Coronary artery (tissue), 2 donors: ENCODE results near the gene HTR3D.

ENCODE experiments used
- DNase-seq: peaks from one replicate; pipeline ENCODE4 v3.0.0-alpha.2; 2017; ENCODE audit warnings: low spot score
- H3K27ac ChIP-seq, 2 donors: fragments of 200-600 bp; sonication (generic); one replicate each; pipeline ENCODE4 v1.5.1; 2016 to 2019
- H3K4me3 ChIP-seq: fragments of 200-600 bp; sonication (generic); 2 replicates; pipeline ENCODE4 v1.5.1; 2016; ENCODE audit warnings: mild to moderate bottlenecking, moderate library complexity
- CTCF ChIP-seq: fragments of 200-600 bp; sonication (generic); IDR thresholded peaks from one replicate; pipeline ENCODE4 v1.5.1; 2019; ENCODE audit warnings: antibody characterized with exemption

HTR3D gene

DNA sequence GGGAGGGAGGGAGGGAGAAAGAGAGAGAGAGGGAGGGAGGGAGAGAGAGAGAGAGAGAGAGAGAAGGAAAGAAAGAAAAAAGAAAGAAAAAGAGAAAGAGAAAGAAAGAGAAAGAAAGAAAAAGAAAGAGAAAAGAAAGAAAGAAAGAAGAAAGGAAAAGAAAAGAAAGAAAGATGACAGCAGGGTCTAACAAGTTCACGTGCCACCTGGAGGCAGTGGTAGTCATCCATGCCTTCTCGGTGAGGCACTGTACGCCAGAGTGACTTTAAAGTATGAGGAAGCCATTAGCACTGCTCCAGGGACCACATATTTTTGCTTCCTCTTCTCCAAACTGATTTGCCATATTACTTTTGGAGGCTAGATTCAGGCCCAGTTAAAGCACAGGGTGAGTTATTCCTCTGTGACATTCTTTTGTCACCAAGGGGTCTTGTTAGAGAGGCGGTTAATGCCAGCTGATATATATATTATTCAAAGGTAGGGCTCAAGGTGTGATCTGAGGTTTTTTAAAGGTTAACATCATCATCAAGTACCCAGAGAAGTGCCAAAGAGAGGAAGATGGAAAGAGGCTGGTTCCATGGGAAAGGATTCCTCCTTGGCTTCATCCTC lies at the start of gene HTR3D:
TSS of gene HTR3D (plus strand) at position 556 of the 606 bp plus-strand sequence. CDS start at position 556, 0 bp downstream.
- Histone ChIP-seq H3K27ac (no peak within 1 kb of the TSS), H3K4me3 (no peak within 1 kb of the TSS)
- no peak for TF ChIP-seq CTCF
- no peak for DNase-seq

DNA sequence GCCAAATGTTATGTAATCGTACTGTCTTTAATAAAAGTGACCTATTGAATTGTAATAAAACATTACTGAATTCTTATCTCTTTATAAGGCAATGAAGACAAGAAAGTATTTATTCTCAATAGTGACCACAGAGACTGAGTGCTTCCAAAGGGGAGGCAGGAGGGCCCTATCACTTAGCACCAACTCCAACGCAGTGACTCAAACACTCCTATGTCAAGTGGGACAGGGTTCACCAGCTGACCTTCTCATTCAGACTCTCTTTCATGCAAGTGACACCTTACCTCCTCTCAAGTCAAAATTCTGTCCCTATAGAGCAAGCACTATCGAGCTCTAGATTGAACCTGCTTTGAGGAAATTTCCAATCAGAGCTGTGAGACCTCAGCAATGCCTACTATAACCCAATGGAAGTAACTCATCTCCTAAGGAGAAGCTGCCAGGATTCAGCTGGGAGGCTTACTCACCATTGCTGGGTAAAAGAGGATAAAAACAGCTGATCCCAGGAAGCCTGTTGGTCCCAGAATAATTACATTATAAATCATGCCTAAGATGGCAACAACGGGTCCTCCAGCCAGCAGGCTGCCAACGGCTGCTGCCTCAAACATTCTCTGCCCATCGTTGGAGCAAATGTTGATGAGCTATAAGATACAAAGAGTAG lies 49.4 kb upstream of the HTR3D start:
- TF ChIP-seq CTCF: no peak
- H3K27ac ChIP-seq: no peak overlapping the region
- no peak overlapping the region for H3K4me3 ChIP-seq
- no peak for DNase-seq

- no peak overlapping the region for H3K4me3 ChIP-seq
- no peak for DNase-seq
- TF ChIP-seq CTCF: no peak
- no peak overlapping the region for H3K27ac ChIP-seq
These were observed 47.3 kb upstream of the HTR3D start for GRCh38 chr3:183984127-183984740.

GRCh38 chr3:183984749-183985729 lies 46.5 kb upstream of the HTR3D start:
- H3K4me3 ChIP-seq: no peak overlapping the region
- DNase-seq: no peak
- no peak for TF ChIP-seq CTCF
- H3K27ac ChIP-seq: no peak overlapping the region

DNA sequence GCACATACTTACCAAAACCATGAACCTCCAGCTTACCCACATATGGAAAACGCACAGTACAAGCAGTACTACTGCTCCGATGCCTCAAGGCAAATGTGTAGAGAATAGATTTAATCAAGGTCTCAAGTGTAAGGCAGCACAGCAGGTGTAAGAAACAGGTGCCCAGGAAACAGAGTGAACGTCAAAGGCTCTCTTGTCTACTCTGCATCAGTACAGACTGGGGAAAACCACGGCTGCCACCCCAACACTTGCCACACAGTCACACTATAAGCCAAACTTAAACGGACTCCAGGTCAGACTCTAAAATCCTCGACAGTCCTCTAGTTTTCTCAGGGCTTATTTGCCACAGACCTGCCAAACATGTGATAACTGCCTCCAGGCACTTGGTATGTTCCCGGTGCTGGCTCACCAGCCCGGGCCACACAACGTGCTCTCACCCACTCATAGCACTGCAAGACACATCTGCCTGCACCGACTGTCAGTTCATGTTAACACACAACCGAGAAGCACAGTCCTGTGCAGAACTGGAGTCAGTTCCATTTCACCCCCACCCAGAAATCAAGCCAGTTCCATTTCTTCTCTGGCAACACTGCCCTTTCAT lies 44.4 kb upstream of the HTR3D start:
- no peak for DNase-seq
- Histone ChIP-seq H3K4me3 (no peak overlapping the region), H3K27ac (no peak overlapping the region)
- no peak for TF ChIP-seq CTCF

GRCh38 chr3:183988216-183988790 lies 43.2 kb upstream of the HTR3D start:
- TF ChIP-seq CTCF: no peak
- no peak for DNase-seq

More at GRCh38 chr3:183988216-183988790, 43.2 kb upstream of the HTR3D start:
- Histone ChIP-seq H3K27ac (no peak overlapping the region), H3K4me3 (no peak overlapping the region)
